HG03469 (cell line): ENCODE measurements around the gene LTC4S.

Source experiments
- ATAC-seq: cut with Tn5 transposase; IDR thresholded peaks from one replicate; pipeline ENCODE4 v1.9.1; 2021; ENCODE audit warnings: mild to moderate bottlenecking, moderate library complexity, moderate number of reproducible peaks; ENCODE audit not compliant: unreplicated experiment

Gene LTC4S

GRCh38 chr5:179795049-179795862, 1.5 kb downstream of the LTC4S start:
- no peak for ATAC-seq

DNA sequence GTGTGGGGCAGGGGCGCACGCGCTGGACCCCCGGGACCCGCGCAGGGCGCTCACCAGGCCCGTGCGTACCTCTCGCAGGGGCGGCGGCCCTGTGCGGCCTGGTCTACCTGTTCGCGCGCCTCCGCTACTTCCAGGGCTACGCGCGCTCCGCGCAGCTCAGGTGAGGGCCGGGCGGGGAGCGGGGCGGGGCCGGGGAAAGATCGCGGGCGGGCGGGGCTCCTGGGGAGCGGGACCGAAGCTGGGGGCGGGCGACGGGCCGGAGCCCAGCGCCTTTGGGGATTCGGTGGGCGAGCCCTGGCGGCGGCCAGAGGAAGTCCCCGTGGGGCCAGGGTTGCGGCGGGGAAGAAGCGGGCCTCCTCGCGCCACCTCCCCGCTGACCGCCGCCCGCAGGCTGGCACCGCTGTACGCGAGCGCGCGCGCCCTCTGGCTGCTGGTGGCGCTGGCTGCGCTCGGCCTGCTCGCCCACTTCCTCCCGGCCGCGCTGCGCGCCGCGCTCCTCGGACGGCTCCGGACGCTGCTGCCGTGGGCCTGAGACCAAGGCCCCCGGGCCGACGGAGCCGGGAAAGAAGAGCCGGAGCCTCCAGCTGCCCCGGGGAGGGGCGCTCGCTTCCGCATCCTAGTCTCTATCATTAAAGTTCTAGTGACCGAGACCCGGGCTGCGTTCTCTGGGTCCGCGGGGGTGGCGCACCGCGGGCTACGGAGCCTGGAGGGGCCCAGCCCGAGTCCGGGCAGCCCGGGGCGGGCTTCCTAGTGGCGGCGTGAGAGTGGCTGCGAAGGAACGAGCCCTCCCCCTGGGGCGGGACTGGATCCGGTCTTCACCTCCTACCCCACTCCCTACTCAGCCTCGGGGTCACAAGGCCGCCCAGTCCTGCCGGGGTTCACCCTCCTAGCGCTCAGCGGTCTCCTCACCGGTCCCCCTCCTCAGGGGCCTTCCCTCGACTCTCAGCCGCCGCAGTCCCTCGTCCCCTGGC, 2.4 kb downstream of the LTC4S start:
- ATAC-seq = peak; percentile 49

- no peak for ATAC-seq
Observed at GRCh38 chr5:179796877-179797608, 3.3 kb downstream of the LTC4S start.

GRCh38 chr5:179797741-179798140, 4.0 kb downstream of the LTC4S start:
- no peak for ATAC-seq

DNA sequence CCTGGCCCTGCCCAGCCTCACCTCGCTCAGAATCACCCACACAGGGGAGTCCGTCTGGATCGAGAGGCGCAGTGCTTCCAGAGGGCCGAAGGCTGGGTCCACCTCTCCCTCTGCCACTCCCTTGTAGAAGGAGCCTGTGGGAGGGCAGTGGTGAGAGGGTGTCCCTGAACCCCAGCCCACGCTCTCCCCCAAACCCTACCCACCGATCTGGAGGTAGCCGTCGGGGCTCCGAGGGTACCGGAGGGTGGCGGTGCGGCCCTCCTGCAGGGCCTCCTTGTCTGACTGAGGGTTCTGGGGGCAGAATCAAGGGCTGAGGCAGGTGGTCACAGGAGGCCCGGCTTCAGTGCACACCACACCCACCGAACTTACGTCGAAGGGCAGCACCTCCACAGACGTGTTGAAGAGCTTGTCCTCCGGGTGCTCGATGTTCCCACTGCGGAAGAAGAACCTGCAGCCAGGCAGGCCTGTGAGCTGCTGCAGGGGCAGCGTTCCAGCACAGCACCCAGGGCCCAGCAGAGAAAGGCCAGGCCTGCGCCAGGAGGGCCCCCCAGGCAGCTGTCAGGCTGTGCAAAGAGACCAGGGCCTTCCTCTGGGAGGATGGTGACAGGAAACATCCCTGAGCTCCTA, 4.5 kb downstream of the LTC4S start:
- ATAC-seq = no peak

- no peak for ATAC-seq
Observed at GRCh38 chr5:179798771-179799643, 5.2 kb downstream of the LTC4S start.

- ATAC-seq = no peak
Observed at GRCh38 chr5:179799644-179799973, 5.8 kb downstream of the LTC4S start.

- no peak for ATAC-seq
Observed at GRCh38 chr5:179800071-179800695, 6.4 kb downstream of the LTC4S start.

- ATAC-seq = no peak
Observed at GRCh38 chr5:179800696-179801201, 7.0 kb downstream of the LTC4S start.

DNA sequence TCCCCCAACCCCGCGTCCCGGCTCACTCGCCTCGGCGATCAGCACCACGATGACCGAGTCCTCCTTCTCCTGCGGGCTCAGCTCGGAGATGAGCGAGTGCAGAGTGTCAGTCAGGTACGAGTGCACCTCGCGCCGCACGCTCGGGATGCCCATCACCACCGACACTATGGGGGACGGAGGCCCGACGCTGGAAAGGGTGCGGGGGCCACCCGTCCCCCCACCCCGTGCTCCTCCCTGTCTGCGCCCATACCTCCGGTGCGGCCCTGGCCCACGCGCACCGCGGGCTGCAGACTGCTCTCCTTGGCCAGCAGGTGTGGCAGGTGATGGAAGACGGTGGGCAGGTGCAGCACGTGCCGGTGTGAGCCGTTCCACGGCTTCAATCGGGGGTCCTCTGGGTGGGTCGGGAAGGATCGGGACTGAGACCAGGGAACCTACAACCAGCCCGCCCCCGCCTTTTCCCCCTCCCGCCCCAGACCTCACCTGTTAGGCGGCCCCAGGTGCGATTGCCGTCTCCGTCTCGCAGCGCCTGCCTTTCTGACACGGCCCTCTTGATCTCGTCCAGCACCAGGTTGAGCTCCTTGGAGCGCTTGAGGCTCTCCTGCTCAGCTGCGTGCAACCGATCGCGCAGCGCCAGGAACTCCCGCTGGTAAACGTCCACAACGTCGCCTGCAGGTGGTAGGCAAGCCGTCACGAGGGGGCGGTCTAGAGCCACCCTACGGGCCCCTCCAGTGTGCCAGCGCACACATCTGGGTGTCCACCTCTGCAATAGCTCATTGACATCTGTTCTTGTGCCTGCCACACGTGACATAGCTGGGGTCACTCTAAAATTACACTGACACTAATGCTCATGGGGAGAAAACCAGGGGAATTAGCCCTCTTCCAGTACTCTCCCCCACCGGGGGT, 7.8 kb downstream of the LTC4S start:
- ATAC-seq = no peak

- ATAC-seq = no peak
Observed at GRCh38 chr5:179802207-179802883, 8.6 kb downstream of the LTC4S start.

DNA sequence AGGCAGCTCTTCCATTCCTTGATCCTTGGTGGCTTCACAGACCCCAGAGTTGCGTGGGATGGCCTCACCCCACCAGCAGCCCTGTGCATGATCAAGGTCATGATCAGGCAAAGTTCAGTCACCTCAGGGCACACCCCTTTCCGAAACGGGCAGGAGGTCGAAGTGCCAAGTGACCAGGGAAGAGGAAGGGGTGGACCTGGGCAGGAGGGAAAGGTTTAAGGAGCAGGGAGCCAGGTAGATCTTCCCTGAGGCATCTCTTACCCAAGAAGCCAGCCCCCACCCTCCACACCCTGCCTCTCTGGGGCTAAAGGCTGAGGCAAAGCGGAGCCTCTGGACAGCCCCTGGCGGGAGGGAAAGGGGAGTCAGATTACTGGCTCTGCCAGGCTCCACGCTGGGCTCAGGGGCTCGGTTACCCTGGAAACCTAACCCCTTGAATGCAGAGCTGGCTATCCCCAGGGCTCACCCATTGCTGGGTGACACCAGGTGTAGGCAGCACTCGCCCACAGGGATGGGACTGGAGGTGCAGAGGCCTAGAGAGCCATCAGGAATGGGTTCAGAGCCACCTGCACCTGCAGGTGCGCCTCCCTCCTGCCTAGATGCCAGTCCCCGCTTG, 9.3 kb downstream of the LTC4S start:
- ATAC-seq = no peak

- ATAC-seq = no peak
Observed at GRCh38 chr5:179803651-179804554, 10.1 kb downstream of the LTC4S start.

- no peak for ATAC-seq
Observed at GRCh38 chr5:179804555-179804947, 10.8 kb downstream of the LTC4S start.

DNA sequence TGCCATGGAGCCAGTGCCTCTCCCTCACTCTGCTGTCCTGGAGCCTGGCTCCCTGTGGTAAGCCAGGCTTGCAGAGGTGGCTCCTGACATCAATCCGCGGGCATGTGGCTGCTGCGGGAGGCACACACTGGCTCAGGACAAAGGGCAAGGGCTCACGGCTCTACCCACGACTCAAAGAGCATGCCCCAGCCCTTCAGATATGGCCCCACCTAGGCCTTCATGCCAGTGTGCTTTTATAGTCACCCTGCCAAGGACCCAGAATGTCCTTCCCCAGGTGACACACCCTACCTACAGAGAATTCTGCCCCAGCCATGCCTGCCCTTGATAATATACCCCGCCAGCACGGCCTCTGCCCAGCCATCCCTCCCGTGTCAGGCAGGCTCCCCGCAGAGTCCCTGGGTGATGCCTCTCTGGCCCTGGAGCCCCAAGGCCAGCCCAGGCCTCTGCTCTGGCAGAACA, 11.3 kb downstream of the LTC4S start:
- no peak for ATAC-seq
